Liver (tissue), 9 donors: ENCODE results near the gene CLIP4. TPM values are rescaled to one million over a fixed set of nuclear protein-coding genes. Genes with fewer than 3 reads are reported as not detected.

ENCODE experiments used
- DNase-seq: peaks from one replicate; pipeline ENCODE4 v3.0.0-alpha.2; 2017; ENCODE audit warnings: low spot score
- H3K27ac ChIP-seq, 2 donors: one replicate each; pipeline ENCODE4 v1.7.0; 2013; ENCODE audit warnings: inconsistent platforms in 2 of 2, low read length in 2 of 2, control low read depth in 1 of 2, low read depth in 1 of 2, mild to moderate bottlenecking in 1 of 2
- H3K27me3 ChIP-seq, 4 donors: one replicate each; pipeline versions ENCODE4 v1.6.1 to v1.7.0; 2013; ENCODE audit warnings: low read length in 3 of 4, inconsistent platforms in 1 of 4, mild to moderate bottlenecking in 1 of 4, moderate library complexity in 1 of 4; ENCODE audit not compliant: control insufficient read depth in 4 of 4, insufficient read depth in 4 of 4
- H3K36me3 ChIP-seq, 4 donors: one replicate each; pipeline versions ENCODE4 v1.6.1 to v1.7.0; 2013; ENCODE audit warnings: low read length in 3 of 4, mild to moderate bottlenecking in 3 of 4, low read depth in 1 of 4, moderate library complexity in 1 of 4; ENCODE audit not compliant: control insufficient read depth in 4 of 4, insufficient read depth in 3 of 4
- H3K4me1 ChIP-seq, 4 donors: one replicate each; pipeline versions ENCODE4 v1.6.1 to v1.7.0; 2013; ENCODE audit warnings: low read length in 3 of 4, mild to moderate bottlenecking in 3 of 4, moderate library complexity in 1 of 4; ENCODE audit not compliant: control insufficient read depth in 4 of 4, insufficient read depth in 4 of 4
- H3K4me3 ChIP-seq, 3 donors: one replicate each; pipeline versions ENCODE4 v1.6.1 to v1.7.0; 2013; ENCODE audit warnings: low read length in 3 of 3, control low read depth in 1 of 3, low read depth in 1 of 3, mild to moderate bottlenecking in 1 of 3
- H3K9ac ChIP-seq, 2 donors: one replicate each; pipeline ENCODE4 v1.7.0; 2013; ENCODE audit warnings: low read length in 2 of 2, mild to moderate bottlenecking in 2 of 2, moderate library complexity in 2 of 2, control low read depth in 1 of 2, low read depth in 1 of 2
- H3K9me3 ChIP-seq, 4 donors: one replicate each; pipeline versions ENCODE4 v1.6.1 to v1.7.0; 2013; ENCODE audit warnings: low read length in 3 of 4; ENCODE audit not compliant: control insufficient read depth in 4 of 4
- EGR1 ChIP-seq, 2 donors: IDR thresholded peaks; 2 replicates each; pipeline ENCODE4 v1.6.1; 2016 to 2018; ENCODE audit warnings: antibody characterized with exemption in 2 of 2, low read depth in 2 of 2
- FOXA1 ChIP-seq: IDR thresholded peaks from 2 replicates; pipeline ENCODE4 v1.6.1; 2016; ENCODE audit warnings: antibody characterized with exemption
- FOXA2 ChIP-seq: IDR thresholded peaks from 2 replicates; pipeline ENCODE4 v1.6.1; 2016; ENCODE audit warnings: antibody characterized with exemption
- GABPA ChIP-seq, 2 donors: IDR thresholded peaks in 1 of 2; conservative IDR thresholded peaks in 1 of 2; 2 replicates each; pipeline ENCODE4 v1.6.1; 2016; ENCODE audit warnings: antibody characterized with exemption in 2 of 2, mild to moderate bottlenecking in 1 of 2, moderate library complexity in 1 of 2
- HNF4G ChIP-seq: IDR thresholded peaks from 2 replicates; pipeline ENCODE4 v1.6.1; 2016; ENCODE audit warnings: antibody characterized with exemption
- JUND ChIP-seq, 2 donors: IDR thresholded peaks; 2 replicates each; pipeline ENCODE4 v1.6.1; 2016; ENCODE audit warnings: antibody characterized with exemption in 2 of 2
- NR2F2 ChIP-seq: IDR thresholded peaks from 2 replicates; pipeline ENCODE4 v1.6.1; 2016; ENCODE audit warnings: antibody characterized with exemption
- RXRA ChIP-seq, 2 donors: IDR thresholded peaks; 2 replicates each; pipeline ENCODE4 v1.6.1; 2017 to 2018; ENCODE audit warnings: antibody characterized with exemption in 2 of 2, mild to moderate bottlenecking in 1 of 2
- SP1 ChIP-seq: IDR thresholded peaks from 2 replicates; pipeline ENCODE4 v1.6.1; 2018; ENCODE audit warnings: antibody characterized with exemption, mild to moderate bottlenecking
- TAF1 ChIP-seq: conservative IDR thresholded peaks from 2 replicates; pipeline ENCODE4 v1.6.1; 2016; ENCODE audit warnings: antibody characterized with exemption, mild to moderate bottlenecking
- YY1 ChIP-seq: IDR thresholded peaks from 2 replicates; pipeline ENCODE4 v1.6.1; 2016; ENCODE audit warnings: antibody characterized with exemption, mild to moderate bottlenecking
- WGBS: extraction: QIAGEN DNeasy Blood & Tissue Kit; methylation state at CpG from one replicate; pipeline ENCODE4 v1.1.7; 2013; 5-methylcytosine and 5-hydroxymethylcytosine counted together
- polyA plus RNA-seq, 2 donors: library from polyadenylated mRNA; stranded (reverse) in 1 of 2; unstranded in 1 of 2; fragments of 200-250 nt in 1 of 2; fragments of >200 nt in 1 of 2; fragmentation: Nextera tagmentation in 1 of 2; extraction: Ambion mirVana in 1 of 2; gene quantifications; one replicate each; pipeline versions ENCODE4 v1.2.1 to v1.2.3, GENCODE V29; 2013 to 2015
- total RNA-seq, 2 donors: library from RNA; depleted of rRNA; stranded (reverse); fragments of >200 nt; gene quantifications; one replicate each; pipeline ENCODE4 v1.2.3, GENCODE V29; 2014
- TF ChIP-seq, protein P1 (sequence below): IDR thresholded peaks from 2 replicates; pipeline ENCODE4 v1.6.1; 2016; ENCODE audit warnings: antibody characterized with exemption
- TF ChIP-seq, protein P2 (sequence below): IDR thresholded peaks from 2 replicates; pipeline ENCODE4 v1.6.1; 2016; ENCODE audit warnings: antibody characterized with exemption, mild to moderate bottlenecking
- TF ChIP-seq, protein P3 (sequence below): fragments of 150-350 bp; IDR thresholded peaks from 2 replicates; pipeline ENCODE4 v1.5.1; 2017; ENCODE audit warnings: improper control_type of control experiment, low read depth, low read length; ENCODE audit not compliant: missing input control
- donor health status: healthy.
- donor health status: healthy.
- donor health status: healthy.
- donor health status: healthy.
- donor health status: healthy.

Gene CLIP4
- total and polyA plus RNA-seq, 4 donors, result 1.3 to 6.7 (median 3.2) TPM

DNA sequence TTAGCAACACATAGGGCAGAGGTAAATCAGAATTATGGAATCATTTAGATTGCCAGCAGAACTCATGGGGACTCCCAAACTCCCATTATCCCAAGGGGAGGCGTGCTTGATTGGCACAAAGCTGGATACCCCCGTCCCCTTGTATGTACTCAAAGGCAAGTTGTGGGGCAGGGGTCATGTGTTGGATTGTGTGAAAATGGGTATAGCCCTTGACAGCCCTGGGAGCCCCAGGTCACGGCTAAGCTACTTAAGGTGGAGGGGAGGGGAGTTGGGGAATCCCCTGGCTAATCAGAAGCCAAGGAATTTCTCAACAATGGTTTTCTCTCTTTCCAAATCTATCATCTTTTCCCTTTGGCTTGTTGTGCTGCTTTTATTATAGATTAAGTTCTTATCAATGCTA is 32.7 kb downstream of the CLIP4 start (continued):
- TF ChIP-seq NR2F2, result no peak

DNA sequence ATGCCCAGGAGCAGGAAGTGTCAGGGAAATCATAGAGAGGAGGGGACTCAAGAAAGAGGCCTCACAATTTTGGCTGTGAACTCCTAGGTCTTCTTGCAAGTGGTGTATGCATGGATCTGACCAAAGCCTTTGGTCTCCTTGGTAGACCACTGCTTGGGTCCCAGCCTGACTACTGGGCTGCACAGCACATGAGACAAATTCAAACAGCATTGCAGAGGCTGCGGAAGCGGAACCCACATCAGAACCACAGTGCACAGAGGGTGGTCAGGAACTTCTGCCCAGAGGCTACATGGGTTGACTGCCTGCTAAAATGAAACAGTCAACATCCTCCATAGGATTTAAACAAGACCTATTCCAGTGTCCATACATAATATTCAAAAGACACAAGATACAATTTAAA is 39.4 kb downstream of the CLIP4 start:
- Histone ChIP-seq H3K9ac (no peak overlapping the region), H3K36me3 (peaks cover 0 to 5% (median 2%) of the 10 kb centered on the region in 4 donors), H3K27ac (no peak overlapping the region), H3K4me3 (no peak overlapping the region), H3K9me3 (no peaks in the 10 kb centered on the region), H3K4me1 (no peaks in the 10 kb centered on the region), H3K27me3 (peaks cover 0 to 5% (median 0%) of the 10 kb centered on the region in 4 donors)
- WGBS, result 97% methylated on average over 2 of the region's 2 CpGs
- DNase-seq, result no peak
- TF ChIP-seq FOXA1 (no peak), EGR1 (IDR thresholded peaks at IDR 0.05; ENCODE audit: low read depth in 2 of 2) (no peak), NR2F2 (no peak), SP1 (no peak), FOXA2 (no peak), YY1 (no peak), GABPA (IDR thresholded peaks at IDR 0.05 in 1 of 2, conservative IDR thresholded peaks at IDR 0.05 in 1 of 2) (no peak), TAF1 (no peak), HNF4G (no peak)
- TF ChIP-seq, protein P1, sequence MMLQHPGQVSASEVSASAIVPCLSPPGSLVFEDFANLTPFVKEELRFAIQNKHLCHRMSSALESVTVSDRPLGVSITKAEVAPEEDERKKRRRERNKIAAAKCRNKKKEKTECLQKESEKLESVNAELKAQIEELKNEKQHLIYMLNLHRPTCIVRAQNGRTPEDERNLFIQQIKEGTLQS, result no peak
- TF ChIP-seq, protein P2, sequence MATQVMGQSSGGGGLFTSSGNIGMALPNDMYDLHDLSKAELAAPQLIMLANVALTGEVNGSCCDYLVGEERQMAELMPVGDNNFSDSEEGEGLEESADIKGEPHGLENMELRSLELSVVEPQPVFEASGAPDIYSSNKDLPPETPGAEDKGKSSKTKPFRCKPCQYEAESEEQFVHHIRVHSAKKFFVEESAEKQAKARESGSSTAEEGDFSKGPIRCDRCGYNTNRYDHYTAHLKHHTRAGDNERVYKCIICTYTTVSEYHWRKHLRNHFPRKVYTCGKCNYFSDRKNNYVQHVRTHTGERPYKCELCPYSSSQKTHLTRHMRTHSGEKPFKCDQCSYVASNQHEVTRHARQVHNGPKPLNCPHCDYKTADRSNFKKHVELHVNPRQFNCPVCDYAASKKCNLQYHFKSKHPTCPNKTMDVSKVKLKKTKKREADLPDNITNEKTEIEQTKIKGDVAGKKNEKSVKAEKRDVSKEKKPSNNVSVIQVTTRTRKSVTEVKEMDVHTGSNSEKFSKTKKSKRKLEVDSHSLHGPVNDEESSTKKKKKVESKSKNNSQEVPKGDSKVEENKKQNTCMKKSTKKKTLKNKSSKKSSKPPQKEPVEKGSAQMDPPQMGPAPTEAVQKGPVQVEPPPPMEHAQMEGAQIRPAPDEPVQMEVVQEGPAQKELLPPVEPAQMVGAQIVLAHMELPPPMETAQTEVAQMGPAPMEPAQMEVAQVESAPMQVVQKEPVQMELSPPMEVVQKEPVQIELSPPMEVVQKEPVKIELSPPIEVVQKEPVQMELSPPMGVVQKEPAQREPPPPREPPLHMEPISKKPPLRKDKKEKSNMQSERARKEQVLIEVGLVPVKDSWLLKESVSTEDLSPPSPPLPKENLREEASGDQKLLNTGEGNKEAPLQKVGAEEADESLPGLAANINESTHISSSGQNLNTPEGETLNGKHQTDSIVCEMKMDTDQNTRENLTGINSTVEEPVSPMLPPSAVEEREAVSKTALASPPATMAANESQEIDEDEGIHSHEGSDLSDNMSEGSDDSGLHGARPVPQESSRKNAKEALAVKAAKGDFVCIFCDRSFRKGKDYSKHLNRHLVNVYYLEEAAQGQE, result no peak
- TF ChIP-seq, protein P3, sequence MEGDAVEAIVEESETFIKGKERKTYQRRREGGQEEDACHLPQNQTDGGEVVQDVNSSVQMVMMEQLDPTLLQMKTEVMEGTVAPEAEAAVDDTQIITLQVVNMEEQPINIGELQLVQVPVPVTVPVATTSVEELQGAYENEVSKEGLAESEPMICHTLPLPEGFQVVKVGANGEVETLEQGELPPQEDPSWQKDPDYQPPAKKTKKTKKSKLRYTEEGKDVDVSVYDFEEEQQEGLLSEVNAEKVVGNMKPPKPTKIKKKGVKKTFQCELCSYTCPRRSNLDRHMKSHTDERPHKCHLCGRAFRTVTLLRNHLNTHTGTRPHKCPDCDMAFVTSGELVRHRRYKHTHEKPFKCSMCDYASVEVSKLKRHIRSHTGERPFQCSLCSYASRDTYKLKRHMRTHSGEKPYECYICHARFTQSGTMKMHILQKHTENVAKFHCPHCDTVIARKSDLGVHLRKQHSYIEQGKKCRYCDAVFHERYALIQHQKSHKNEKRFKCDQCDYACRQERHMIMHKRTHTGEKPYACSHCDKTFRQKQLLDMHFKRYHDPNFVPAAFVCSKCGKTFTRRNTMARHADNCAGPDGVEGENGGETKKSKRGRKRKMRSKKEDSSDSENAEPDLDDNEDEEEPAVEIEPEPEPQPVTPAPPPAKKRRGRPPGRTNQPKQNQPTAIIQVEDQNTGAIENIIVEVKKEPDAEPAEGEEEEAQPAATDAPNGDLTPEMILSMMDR, result no peak

DNA sequence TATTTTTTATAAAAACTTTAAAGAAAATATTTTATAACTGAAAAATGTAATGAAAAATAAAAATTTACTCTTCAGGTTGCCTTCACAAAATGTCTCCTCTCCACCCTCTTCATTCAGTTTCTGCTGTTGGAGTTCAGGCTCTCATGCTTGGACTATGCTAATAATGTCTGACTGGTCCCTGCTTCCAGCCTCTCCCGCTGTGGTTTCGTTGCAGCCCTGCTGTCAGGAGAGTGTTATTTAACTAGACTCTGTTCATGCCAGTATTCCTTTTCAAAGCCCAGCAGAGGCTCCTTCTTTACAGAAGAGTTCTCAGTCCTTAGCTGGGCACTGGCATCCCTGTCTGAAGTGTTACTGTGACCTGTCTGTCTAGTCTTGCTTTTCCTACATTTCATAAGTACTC is 40.4 kb downstream of the CLIP4 start:
- DNase-seq, result no peak
- Histone ChIP-seq H3K9ac (no peak overlapping the region), H3K36me3 (peaks cover 0 to 5% (median 2%) of the 10 kb centered on the region in 4 donors), H3K4me1 (no peaks in the 10 kb centered on the region), H3K9me3 (no peaks in the 10 kb centered on the region), H3K27me3 (peaks cover 0 to 5% (median 0%) of the 10 kb centered on the region in 4 donors), H3K4me3 (no peak overlapping the region), H3K27ac (no peak overlapping the region)
- WGBS, result 85% methylated on average over 2 of the region's 2 CpGs
- no peak for TF ChIP-seq FOXA1
- no peak for TF ChIP-seq FOXA2
- no peak for TF ChIP-seq NR2F2
- TF ChIP-seq, protein P1, result no peak
- TF ChIP-seq, protein P2, result no peak
- no peak for TF ChIP-seq JUND (IDR thresholded peaks at IDR 0.05)
- no peak for TF ChIP-seq RXRA (IDR thresholded peaks at IDR 0.05)
